Sigmoid colon (tissue), 7 donors: Measurements from ENCODE around the gene SMKR1. TPM values are rescaled to one million over a fixed set of nuclear protein-coding genes. Genes with fewer than 3 reads are reported as not detected.

Source experiments
- DNase-seq: peaks from one replicate; pipeline ENCODE4 v3.0.0-alpha.2; 2019
- H3K27ac ChIP-seq, 4 donors: fragments of 200-600 bp; sonication (generic); one replicate each; pipeline ENCODE4 v1.5.1; 2016 to 2019; ENCODE audit warnings: mild to moderate bottlenecking in 1 of 4
- H3K27me3 ChIP-seq, 3 donors: fragments of 200-600 bp; sonication (generic); one replicate each; pipeline ENCODE4 v1.5.1; 2019; ENCODE audit warnings: mild to moderate bottlenecking in 1 of 3
- H3K36me3 ChIP-seq, 4 donors: fragments of 200-600 bp; sonication (generic); one replicate each; pipeline ENCODE4 v1.5.1; 2016 to 2019
- H3K4me1 ChIP-seq, 4 donors: fragments of 200-600 bp; sonication (generic); one replicate each; pipeline ENCODE4 v1.5.1; 2017 to 2019
- H3K4me3 ChIP-seq, 4 donors: fragments of 200-600 bp; sonication (generic); one replicate each; pipeline ENCODE4 v1.5.1; 2017 to 2019; ENCODE audit warnings: mild to moderate bottlenecking in 2 of 4, moderate library complexity in 1 of 4
- H3K9me3 ChIP-seq, 4 donors: fragments of 200-600 bp in 3 of 4; sonication (generic) in 3 of 4; one replicate each; pipeline versions ENCODE4 v1.5.1 to v1.6.1; 2013 to 2019
- EP300 ChIP-seq, 4 donors: sonication (generic); formaldehyde crosslinking; IDR thresholded peaks; one replicate each; pipeline ENCODE4 v1.6.1; 2017; ENCODE audit warnings: antibody characterized with exemption in 4 of 4
- POLR2A ChIP-seq, 2 donors: fragments of 450-650 bp; IDR thresholded peaks; one replicate each; pipeline ENCODE4 v1.6.1; 2016; ENCODE audit warnings: antibody characterized with exemption in 2 of 2, mild to moderate bottlenecking in 2 of 2, moderate library complexity in 2 of 2
- POLR2AphosphoS5 ChIP-seq, 4 donors: sonication (generic); formaldehyde crosslinking; IDR thresholded peaks; one replicate each; pipeline ENCODE4 v1.6.1; 2017; ENCODE audit warnings: antibody characterized with exemption in 4 of 4
- WGBS, 2 donors: extraction: QIAGEN DNeasy Blood & Tissue Kit; methylation state at CpG; one replicate each; pipeline ENCODE4 v1.1.7; 2013; 5-methylcytosine and 5-hydroxymethylcytosine counted together
- intact Hi-C: fragments of 100-400 bp; cut with DNase I; formaldehyde crosslinking; loops from one replicate; pipeline ENCODE4 v1.15.1; 2023
- polyA plus RNA-seq, 3 donors: library from polyadenylated mRNA; stranded (reverse); fragments of 200-250 nt; gene quantifications; one replicate each; pipeline ENCODE4 v1.2.3, GENCODE V29; 2013
- total RNA-seq, 4 donors: library from RNA; depleted of rRNA; stranded (reverse); fragments of >200 nt; gene quantifications; one replicate each; pipeline ENCODE4 v1.1.0, GENCODE V29; 2016
- TF ChIP-seq, protein P1 (sequence below), 4 experiments: fragments of 450-650 bp in 3 of 4; fragments of 200-600 bp in 1 of 4; IDR thresholded peaks; one replicate each; pipeline ENCODE4 v1.5.1; 2016 to 2019; ENCODE audit warnings: antibody characterized with exemption in 4 of 4, mild to moderate bottlenecking in 3 of 4, moderate library complexity in 2 of 4
- donor health status: healthy with polysubstance abuse.
- donor health status: Bipolar disorder and iron deficiency.
- donor health status: healthy.

Gene SMKR1
- total and polyA plus RNA-seq, 7 donors = 0.45 TPM; not detected in 6

DNA sequence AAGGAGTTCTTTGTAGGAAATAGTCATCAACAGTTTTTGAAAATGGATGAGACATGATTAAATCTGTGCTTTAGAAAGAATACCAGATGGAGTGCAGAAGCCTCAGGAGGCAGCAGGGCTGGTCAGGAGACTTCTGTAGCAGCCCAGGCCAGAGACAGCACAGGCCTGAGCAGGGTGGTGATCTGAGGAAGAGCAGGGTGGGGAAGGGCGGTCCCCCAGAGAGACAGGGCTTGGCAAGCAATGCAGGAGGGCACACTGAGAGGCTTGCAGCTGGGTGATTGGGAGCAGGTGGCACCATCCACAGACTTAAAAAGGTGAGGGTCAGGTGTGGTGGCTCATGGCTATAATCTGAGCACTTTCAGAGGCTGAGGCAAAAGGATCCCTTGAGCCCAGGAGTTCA, 4.3 kb upstream of the SMKR1 start:
- Histone ChIP-seq H3K36me3 (no peaks in the 10 kb centered on the region), H3K27me3 (peaks cover 0 to 11% (median 0%) of the 10 kb centered on the region in 3 donors), H3K4me1 (peaks cover 0 to 14% (median 6%) of the 10 kb centered on the region in 4 donors), H3K9me3 (no peaks in the 10 kb centered on the region), H3K27ac (no peak overlapping the region), H3K4me3 (no peak overlapping the region)
- TF ChIP-seq EP300 (IDR thresholded peaks at IDR 0.05) (no peak), POLR2AphosphoS5 (IDR thresholded peaks at IDR 0.05) (no peak), POLR2A (IDR thresholded peaks at IDR 0.05) (no peak)
- TF ChIP-seq, protein P1, sequence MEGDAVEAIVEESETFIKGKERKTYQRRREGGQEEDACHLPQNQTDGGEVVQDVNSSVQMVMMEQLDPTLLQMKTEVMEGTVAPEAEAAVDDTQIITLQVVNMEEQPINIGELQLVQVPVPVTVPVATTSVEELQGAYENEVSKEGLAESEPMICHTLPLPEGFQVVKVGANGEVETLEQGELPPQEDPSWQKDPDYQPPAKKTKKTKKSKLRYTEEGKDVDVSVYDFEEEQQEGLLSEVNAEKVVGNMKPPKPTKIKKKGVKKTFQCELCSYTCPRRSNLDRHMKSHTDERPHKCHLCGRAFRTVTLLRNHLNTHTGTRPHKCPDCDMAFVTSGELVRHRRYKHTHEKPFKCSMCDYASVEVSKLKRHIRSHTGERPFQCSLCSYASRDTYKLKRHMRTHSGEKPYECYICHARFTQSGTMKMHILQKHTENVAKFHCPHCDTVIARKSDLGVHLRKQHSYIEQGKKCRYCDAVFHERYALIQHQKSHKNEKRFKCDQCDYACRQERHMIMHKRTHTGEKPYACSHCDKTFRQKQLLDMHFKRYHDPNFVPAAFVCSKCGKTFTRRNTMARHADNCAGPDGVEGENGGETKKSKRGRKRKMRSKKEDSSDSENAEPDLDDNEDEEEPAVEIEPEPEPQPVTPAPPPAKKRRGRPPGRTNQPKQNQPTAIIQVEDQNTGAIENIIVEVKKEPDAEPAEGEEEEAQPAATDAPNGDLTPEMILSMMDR (IDR thresholded peaks at IDR 0.05) = no peak
- 98 to 100% methylated on average over 1 of the region's 1 CpG for WGBS, 2 donors
- intact Hi-C loops = no loop called here
- no peak for DNase-seq

DNA sequence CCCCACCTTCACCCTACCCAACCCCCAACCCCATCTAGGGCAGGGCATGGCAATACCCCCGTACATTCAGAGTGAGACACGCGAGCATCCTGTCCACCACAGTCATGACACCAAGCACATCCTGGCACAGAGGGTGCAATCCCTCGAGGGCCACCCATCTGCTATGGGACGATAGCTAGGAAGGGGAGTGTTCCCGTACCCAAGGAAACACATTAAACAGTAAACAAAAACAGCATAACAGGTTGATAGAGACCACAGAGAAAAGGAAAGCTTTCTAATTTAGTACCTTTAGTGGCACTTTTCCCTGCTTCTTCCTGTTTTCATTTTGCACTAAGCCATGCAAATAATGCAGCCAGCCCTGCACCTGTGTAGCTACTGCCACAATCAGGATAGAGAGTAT, 2.3 kb upstream of the SMKR1 start:
- no peaks in the 10 kb centered on the region for H3K9me3 ChIP-seq
- TF ChIP-seq POLR2A (IDR thresholded peaks at IDR 0.05) (no peak), EP300 (IDR thresholded peaks at IDR 0.05) (no peak), POLR2AphosphoS5 (IDR thresholded peaks at IDR 0.05) (no peak)
- TF ChIP-seq, protein P1 (IDR thresholded peaks at IDR 0.05) = no peak
- H3K27me3 ChIP-seq = peaks cover 0 to 16% (median 0%) of the 10 kb centered on the region in 3 donors
- no peak overlapping the region for H3K27ac ChIP-seq
- no peak for DNase-seq
- peaks cover 0 to 17% (median 8%) of the 10 kb centered on the region in 4 donors for H3K4me1 ChIP-seq
- WGBS, 2 donors = 67 to 75% methylated on average over 6 of the region's 6 CpGs
- intact Hi-C loops = no loop called here
- no peaks in the 10 kb centered on the region for H3K36me3 ChIP-seq
- H3K4me3 ChIP-seq = no peak overlapping the region

DNA sequence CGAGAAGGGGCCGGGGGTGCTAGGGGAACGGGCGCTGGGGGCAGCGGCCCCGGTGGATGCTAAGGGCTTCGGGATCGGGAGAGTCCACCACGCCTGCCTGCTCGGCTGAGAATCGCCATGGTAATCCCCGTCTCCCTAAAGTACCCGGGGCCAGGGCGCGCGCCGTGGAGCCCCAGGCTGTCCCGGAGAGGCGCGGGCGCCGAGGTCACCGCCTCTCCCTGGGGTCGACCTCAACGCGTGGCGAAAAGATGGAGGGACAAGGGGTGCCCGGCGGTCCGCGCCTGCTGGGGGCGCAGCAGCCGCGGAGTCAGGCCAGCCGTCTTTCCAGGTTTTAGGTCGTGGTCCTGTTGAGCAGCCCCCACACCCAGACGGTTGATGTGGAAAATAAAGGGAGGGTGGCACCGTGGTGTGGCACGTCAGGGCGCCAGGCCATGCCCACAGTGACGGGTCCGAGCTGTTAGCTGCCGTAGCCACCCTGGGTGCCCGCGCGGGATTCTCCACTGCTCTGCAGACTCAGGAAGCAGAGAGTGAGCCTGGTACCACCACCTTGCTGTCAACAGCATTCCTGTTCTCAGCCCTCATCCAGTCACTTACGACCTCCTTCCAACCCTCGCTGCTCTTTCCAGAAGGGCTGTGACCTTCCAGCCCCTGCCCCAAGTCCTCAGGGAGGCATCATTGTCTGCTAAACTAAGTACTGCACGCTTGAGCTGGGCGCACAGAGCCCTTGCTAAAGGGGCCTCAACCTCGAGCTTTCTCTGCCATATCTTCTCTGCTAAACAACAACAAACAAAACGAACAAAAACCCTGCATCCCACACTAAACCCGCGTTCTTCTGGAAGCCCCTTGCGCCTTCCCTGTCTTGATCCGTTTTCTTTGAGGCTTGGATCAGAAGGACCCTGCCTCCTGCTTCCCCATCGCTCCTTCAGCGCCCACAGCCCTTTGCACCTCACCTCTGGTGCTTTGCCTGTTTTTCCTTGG, 666 bp downstream of the SMKR1 start:
- peaks cover 0 to 16% (median 0%) of the 10 kb centered on the region in 3 donors for H3K27me3 ChIP-seq
- no peaks in the 10 kb centered on the region for H3K9me3 ChIP-seq
- H3K4me1 ChIP-seq = peaks cover 0 to 17% (median 8%) of the 10 kb centered on the region in 4 donors
- H3K4me3 ChIP-seq = peak overlapping the region; percentile 25 to 60 (median 53)
- TF ChIP-seq EP300 (IDR thresholded peaks at IDR 0.05) = no peak
- TF ChIP-seq POLR2AphosphoS5 (IDR thresholded peaks at IDR 0.05) = no peak
- TF ChIP-seq POLR2A (IDR thresholded peaks at IDR 0.05) = no peak
- TF ChIP-seq, protein P1 (IDR thresholded peaks at IDR 0.05) = no peak
- DNase-seq = no peak
- H3K27ac ChIP-seq = no peak overlapping the region
- intact Hi-C loops = no loop called here
- H3K36me3 ChIP-seq = no peaks in the 10 kb centered on the region
- WGBS, 2 donors = 12 to 14% methylated on average over 58 of the region's 58 CpGs

GRCh38 chr7:129503725-129504124, 1.4 kb downstream of the SMKR1 start:
- H3K27me3 ChIP-seq = peaks cover 0 to 18% (median 0%) of the 10 kb centered on the region in 3 donors
- WGBS, 2 donors = 91 to 94% methylated on average over 8 of the region's 8 CpGs

More at GRCh38 chr7:129503725-129504124, 1.4 kb downstream of the SMKR1 start:
- TF ChIP-seq EP300 (IDR thresholded peaks at IDR 0.05) = no peak
- TF ChIP-seq, protein P1 (IDR thresholded peaks at IDR 0.05) = no peak
- no peak for TF ChIP-seq POLR2AphosphoS5 (IDR thresholded peaks at IDR 0.05)
- Histone ChIP-seq H3K4me3 (no peak overlapping the region), H3K9me3 (no peaks in the 10 kb centered on the region), H3K4me1 (peaks cover 0 to 17% (median 8%) of the 10 kb centered on the region in 4 donors), H3K36me3 (no peaks in the 10 kb centered on the region), H3K27ac (no peak overlapping the region)
- no peak for DNase-seq
- intact Hi-C loops = no loop called here
